ENCODE data around the gene ASXL1. TPM values are rescaled to one million over a fixed set of nuclear protein-coding genes. Genes with fewer than 3 reads are reported as not detected.
"Not testable (repeated sequence)": the region's sequence is repeated elsewhere in the genome, so short reads cannot be mapped to it uniquely, and the experiment has no call there.

The ASXL1 gene
- polyA plus RNA-seq, 3 donors, result 1.8 to 47.1 (median 2.8) TPM

GRCh38 chr20:32380745-32381144 is 22.6 kb downstream of the ASXL1 start:
- H3K27ac ChIP-seq (ENCODE audit: low read depth in 1 of 2, low read length in 2 of 2), result no peak overlapping the region
- TF ChIP-seq CTCF (IDR thresholded peaks at IDR 0.05), result no peak
- no peaks in the 10 kb centered on the region for H3K4me1 ChIP-seq (ENCODE audit: control insufficient read depth in 1 of 2, insufficient read depth in 2 of 2, low read length in 2 of 2)
- H4K20me1 ChIP-seq (ENCODE audit: insufficient read depth, low read length), result peaks cover 18% of the 10 kb centered on the region
- no peaks in the 10 kb centered on the region for H3K27me3 ChIP-seq (ENCODE audit: control insufficient read depth in 2 of 2, insufficient read depth in 2 of 2, low read length in 2 of 2)
- Mint-ChIP-seq H3K27me3 (ENCODE audit: low read depth in 3 of 3) (no peaks in the 10 kb centered on the region), H3K9me3 (no peaks in the 10 kb centered on the region), H3K36me3 (peaks cover 23 to 64% of the 10 kb centered on the region in 2 donors), H3K4me1 (no peaks in the 10 kb centered on the region), H3K4me3 (no peak overlapping the region), H3K27ac (no peak overlapping the region)
- no peak for DNase-seq
- peaks cover 13 to 56% of the 10 kb centered on the region in 2 donors for H3K36me3 ChIP-seq (replicated peaks in 1 of 2; ENCODE audit: control insufficient read depth in 1 of 2, insufficient read depth in 2 of 2, low read length in 2 of 2)
- H2AFZ ChIP-seq (ENCODE audit: insufficient read depth, low read depth, low read length, poor library complexity, severe bottlenecking), result no peak overlapping the region
- H3K9me3 ChIP-seq (replicated peaks in 1 of 2; ENCODE audit: control insufficient read depth in 1 of 2, insufficient read depth in 1 of 2, low read length in 2 of 2), result no peaks in the 10 kb centered on the region
- no peak overlapping the region for H3K4me3 ChIP-seq (replicated peaks in 1 of 3; ENCODE audit: low read depth in 2 of 3, low read length in 3 of 3)
- no peak overlapping the region for H3K9ac ChIP-seq (ENCODE audit: insufficient read depth, low read length, poor library complexity, severe bottlenecking)
- peaks cover 28% of the 10 kb centered on the region for H3K79me2 ChIP-seq (ENCODE audit: insufficient read depth, low read length)
- intact Hi-C loops (cut with micrococcal nuclease), result no loop called here
- H3K4me2 ChIP-seq (replicated peaks; ENCODE audit: extremely low read depth, low read length, poor library complexity, severe bottlenecking), result no peak overlapping the region
- WGBS (ENCODE audit: insufficient coverage), result 86% methylated on average over 1 of the region's 3 CpGs

GRCh38 chr20:32382102-32382950 is 24.2 kb downstream of the ASXL1 start:
- no peaks in the 10 kb centered on the region for H3K27me3 ChIP-seq (ENCODE audit: control insufficient read depth in 2 of 2, insufficient read depth in 2 of 2, low read length in 2 of 2)
- no peak overlapping the region for H2AFZ ChIP-seq (ENCODE audit: insufficient read depth, low read depth, low read length, poor library complexity, severe bottlenecking)
- no peak overlapping the region for H3K9ac ChIP-seq (ENCODE audit: insufficient read depth, low read length, poor library complexity, severe bottlenecking)
- peaks cover 32% of the 10 kb centered on the region for H3K79me2 ChIP-seq (ENCODE audit: insufficient read depth, low read length)
- no peak overlapping the region for H3K4me2 ChIP-seq (replicated peaks; ENCODE audit: extremely low read depth, low read length, poor library complexity, severe bottlenecking)
- TF ChIP-seq CTCF (IDR thresholded peaks at IDR 0.05), result no peak
- no peak overlapping the region for H3K27ac Mint-ChIP-seq
- H3K4me1 Mint-ChIP-seq, result peaks cover 4% of the 10 kb centered on the region
- H3K4me3 Mint-ChIP-seq, result no peak overlapping the region
- no peaks in the 10 kb centered on the region for H3K9me3 ChIP-seq (replicated peaks in 1 of 2; ENCODE audit: control insufficient read depth in 1 of 2, insufficient read depth in 1 of 2, low read length in 2 of 2)
- H3K27me3 Mint-ChIP-seq (ENCODE audit: low read depth in 3 of 3), result no peaks in the 10 kb centered on the region
- peaks cover 23 to 63% of the 10 kb centered on the region in 2 donors for H3K36me3 Mint-ChIP-seq
- H3K36me3 ChIP-seq (replicated peaks in 1 of 2; ENCODE audit: control insufficient read depth in 1 of 2, insufficient read depth in 2 of 2, low read length in 2 of 2), result peaks cover 13 to 52% of the 10 kb centered on the region in 2 donors
- intact Hi-C loops (cut with micrococcal nuclease), result no loop called here
- H3K4me1 ChIP-seq (ENCODE audit: control insufficient read depth in 1 of 2, insufficient read depth in 2 of 2, low read length in 2 of 2), result no peaks in the 10 kb centered on the region
- 100% methylated on average over 4 of the region's 11 CpGs for WGBS (ENCODE audit: insufficient coverage)
- no peak for DNase-seq
- H3K27ac ChIP-seq (ENCODE audit: low read depth in 1 of 2, low read length in 2 of 2), result no peak overlapping the region
- H3K9me3 Mint-ChIP-seq, result no peaks in the 10 kb centered on the region
- H3K4me3 ChIP-seq (replicated peaks in 1 of 3; ENCODE audit: low read depth in 2 of 3, low read length in 3 of 3), result no peak overlapping the region
- peaks cover 23% of the 10 kb centered on the region for H4K20me1 ChIP-seq (ENCODE audit: insufficient read depth, low read length)

GRCh38 chr20:32383441-32383840 is 25.3 kb downstream of the ASXL1 start:
- H3K27me3 Mint-ChIP-seq (ENCODE audit: low read depth in 3 of 3); H2AFZ ChIP-seq (ENCODE audit: insufficient read depth, low read depth, low read length, poor library complexity, severe bottlenecking); H3K27me3 ChIP-seq (ENCODE audit: control insufficient read depth in 2 of 2, insufficient read depth in 2 of 2, low read length in 2 of 2); H3K4me3 ChIP-seq (replicated peaks in 1 of 3; ENCODE audit: low read depth in 2 of 3, low read length in 3 of 3); H3K4me2 ChIP-seq (replicated peaks; ENCODE audit: extremely low read depth, low read length, poor library complexity, severe bottlenecking); H3K9me3 ChIP-seq (replicated peaks in 1 of 2; ENCODE audit: control insufficient read depth in 1 of 2, insufficient read depth in 1 of 2, low read length in 2 of 2); H3K4me3 Mint-ChIP-seq; DNase-seq; H3K4me1 ChIP-seq (ENCODE audit: control insufficient read depth in 1 of 2, insufficient read depth in 2 of 2, low read length in 2 of 2); intact Hi-C loops (cut with micrococcal nuclease); H3K9me3 Mint-ChIP-seq; H3K27ac ChIP-seq (ENCODE audit: low read depth in 1 of 2, low read length in 2 of 2); H3K4me1 Mint-ChIP-seq; H3K9ac ChIP-seq (ENCODE audit: insufficient read depth, low read length, poor library complexity, severe bottlenecking): not testable (repeated sequence)
- 100% methylated on average over 3 of the region's 9 CpGs for WGBS (ENCODE audit: insufficient coverage)
- Mint-ChIP-seq H3K36me3 (peaks cover 19 to 57% of the 10 kb centered on the region in 2 donors), H3K27ac (peak overlapping the region in 1 of 7 donors; percentile 61)
- Histone ChIP-seq H3K36me3 (replicated peaks in 1 of 2; ENCODE audit: control insufficient read depth in 1 of 2, insufficient read depth in 2 of 2, low read length in 2 of 2) (peaks cover 8 to 40% of the 10 kb centered on the region in 2 donors), H3K79me2 (ENCODE audit: insufficient read depth, low read length) (peaks cover 38% of the 10 kb centered on the region), H4K20me1 (ENCODE audit: insufficient read depth, low read length) (peaks cover 30% of the 10 kb centered on the region)
